ENCODE results near the gene CEACAM16.

The CEACAM16 gene

GRCh38 chr19:44742330-44743061 lies 43.5 kb downstream of the CEACAM16 start:
- DNase-seq (ENCODE audit: low read depth): peak; percentile 69
- peak overlapping the region; percentile 13 for H3K4me3 ChIP-seq (ENCODE audit: low read length)
- no peak for TF ChIP-seq CTCF (conservative IDR thresholded peaks at IDR 0.05; ENCODE audit: low read length)

GRCh38 chr19:44744871-44745332 lies 46.0 kb downstream of the CEACAM16 start:
- TF ChIP-seq CTCF (conservative IDR thresholded peaks at IDR 0.05; ENCODE audit: low read length): no peak
- H3K4me3 ChIP-seq (ENCODE audit: low read length): no peak overlapping the region
- peak; percentile 49 for DNase-seq (ENCODE audit: low read depth)

- TF ChIP-seq CTCF (conservative IDR thresholded peaks at IDR 0.05; ENCODE audit: low read length): no peak
- peak; percentile 81 for DNase-seq (ENCODE audit: low read depth)
- H3K4me3 ChIP-seq (ENCODE audit: low read length): no peak overlapping the region
Observed at GRCh38 chr19:44745341-44745831, 46.4 kb downstream of the CEACAM16 start.

GRCh38 chr19:44745887-44746600 lies 47.1 kb downstream of the CEACAM16 start:
- DNase-seq (ENCODE audit: low read depth): no peak
- no peak overlapping the region for H3K4me3 ChIP-seq (ENCODE audit: low read length)
- no peak for TF ChIP-seq CTCF (conservative IDR thresholded peaks at IDR 0.05; ENCODE audit: low read length)

- no peak for DNase-seq (ENCODE audit: low read depth)
- no peak overlapping the region for H3K4me3 ChIP-seq (ENCODE audit: low read length)
- TF ChIP-seq CTCF (conservative IDR thresholded peaks at IDR 0.05; ENCODE audit: low read length): no peak
Observed at GRCh38 chr19:44746616-44746945, 47.6 kb downstream of the CEACAM16 start.

GRCh38 chr19:44746946-44747738 lies 48.2 kb downstream of the CEACAM16 start:
- DNase-seq (ENCODE audit: low read depth): peak; percentile 95
- TF ChIP-seq CTCF (conservative IDR thresholded peaks at IDR 0.05; ENCODE audit: low read length): no peak
- peak overlapping the region; percentile 64 for H3K4me3 ChIP-seq (ENCODE audit: low read length)

All from AG10803 (cell line).